HL-60 (cell line): Measurements from ENCODE around the gene RASD2.

Experiments
- DNase-seq, 2 experiments: peaks; one replicate each; pipeline ENCODE4 v3.0.0-alpha.2; 2010 to 2020; ENCODE audit warnings: low read depth in 1 of 2, low spot score in 1 of 2
- H3K27ac ChIP-seq: fragments of 250-450 bp; sonication (Bioruptor Pico); replicated peaks from 2 replicates; pipeline ENCODE4 v1.5.1; 2020; ENCODE audit warnings: mild to moderate bottlenecking, moderate library complexity
- H3K27me3 ChIP-seq: fragments of 250-450 bp; sonication (Bioruptor Pico); 2 replicates; pipeline ENCODE4 v1.5.1; 2021; ENCODE audit warnings: mild to moderate bottlenecking, moderate library complexity; ENCODE audit not compliant: insufficient read depth, poor library complexity, severe bottlenecking
- H3K4me3 ChIP-seq: replicated peaks from 2 replicates; pipeline ENCODE4 v1.5.1; 2011; ENCODE audit warnings: mild to moderate bottlenecking, control low read depth, low read length; ENCODE audit not compliant: insufficient read depth
- CTCF ChIP-seq: IDR thresholded peaks from one replicate; pipeline ENCODE4 v1.5.1; 2011; ENCODE audit warnings: low read length, control low read depth, inconsistent platforms; ENCODE audit not compliant: insufficient read depth
- GABPA ChIP-seq: IDR thresholded peaks from 2 replicates; pipeline ENCODE4 v1.6.1; 2012; ENCODE audit warnings: low read depth
- POLR2AphosphoS5 ChIP-seq: IDR thresholded peaks from 2 replicates; pipeline ENCODE4 v1.6.1; 2012; ENCODE audit warnings: low read depth
- REST ChIP-seq: IDR thresholded peaks from 2 replicates; pipeline ENCODE4 v1.6.1; 2012; ENCODE audit warnings: low read depth; ENCODE audit not compliant: insufficient replicate concordance
- SPI1 ChIP-seq: IDR thresholded peaks from 2 replicates; pipeline ENCODE4 v1.6.1; 2012; ENCODE audit warnings: low read depth, mild to moderate bottlenecking, borderline replicate concordance

The RASD2 gene

DNA sequence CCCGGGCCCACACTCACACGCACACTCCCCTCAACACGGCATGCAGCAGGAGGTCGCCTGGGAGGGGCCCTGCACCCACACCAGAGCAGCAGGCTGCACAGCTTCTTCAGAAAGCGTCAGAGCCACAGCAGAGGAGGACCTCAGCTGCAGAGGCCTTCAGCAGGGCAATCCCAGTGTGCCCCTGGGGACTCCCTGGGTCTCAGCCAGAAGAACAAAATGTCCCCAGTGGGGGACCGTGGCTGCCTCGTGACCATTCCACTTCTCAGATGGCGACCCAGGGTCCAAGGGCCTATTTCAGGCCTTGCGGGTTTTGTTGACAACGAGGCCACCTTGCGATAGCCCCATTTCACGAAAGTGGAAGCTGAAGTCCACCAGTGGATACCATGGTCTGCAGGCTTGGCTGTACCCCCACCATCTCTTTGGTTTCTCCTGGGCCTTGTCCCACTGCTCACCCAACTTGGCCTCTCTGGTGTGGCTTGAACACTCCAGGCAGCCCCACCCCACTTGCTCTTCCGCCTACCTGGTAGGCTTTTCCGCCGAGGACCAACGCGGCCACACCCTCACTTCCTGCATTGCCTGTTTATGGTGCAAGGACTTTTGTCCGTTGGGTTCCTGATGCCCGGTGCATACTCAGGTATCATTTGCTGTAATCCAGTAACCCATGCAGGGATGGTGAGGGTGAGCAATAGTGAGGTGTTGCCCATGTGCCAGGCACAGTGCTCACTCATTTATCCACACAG is 38.4 kb downstream of the RASD2 start:
- TF ChIP-seq GABPA (no peak), CTCF (no peak), REST (no peak), SPI1 (no peak), POLR2AphosphoS5 (no peak)
- Histone ChIP-seq H3K27ac (no peak overlapping the region), H3K4me3 (no peak overlapping the region), H3K27me3 (no peaks in the 10 kb centered on the region)
- DNase-seq, result no peak

GRCh38 chr22:35580351-35581022 is 39.9 kb downstream of the RASD2 start:
- no peak overlapping the region for H3K4me3 ChIP-seq
- no peak for DNase-seq
- no peak overlapping the region for H3K27ac ChIP-seq
- TF ChIP-seq REST, result no peak
- TF ChIP-seq POLR2AphosphoS5, result no peak
- no peak for TF ChIP-seq GABPA
- TF ChIP-seq SPI1, result no peak
- TF ChIP-seq CTCF, result no peak
- H3K27me3 ChIP-seq, result no peaks in the 10 kb centered on the region

- Histone ChIP-seq H3K27me3 (no peaks in the 10 kb centered on the region), H3K4me3 (no peak overlapping the region), H3K27ac (no peak overlapping the region)
- DNase-seq, result no peak
- no peak for TF ChIP-seq POLR2AphosphoS5
- no peak for TF ChIP-seq SPI1
- no peak for TF ChIP-seq GABPA
- no peak for TF ChIP-seq REST
- no peak for TF ChIP-seq CTCF
Observed at GRCh38 chr22:35581023-35581413, 40.4 kb downstream of the RASD2 start.
